HG02623 (cell line): ENCODE data around the gene BRSK1.

ENCODE experiments used
- ATAC-seq: cut with Tn5 transposase; IDR thresholded peaks from one replicate; pipeline ENCODE4 v1.9.1; 2021; ENCODE audit warnings: moderate library complexity; ENCODE audit not compliant: unreplicated experiment

Gene BRSK1

DNA sequence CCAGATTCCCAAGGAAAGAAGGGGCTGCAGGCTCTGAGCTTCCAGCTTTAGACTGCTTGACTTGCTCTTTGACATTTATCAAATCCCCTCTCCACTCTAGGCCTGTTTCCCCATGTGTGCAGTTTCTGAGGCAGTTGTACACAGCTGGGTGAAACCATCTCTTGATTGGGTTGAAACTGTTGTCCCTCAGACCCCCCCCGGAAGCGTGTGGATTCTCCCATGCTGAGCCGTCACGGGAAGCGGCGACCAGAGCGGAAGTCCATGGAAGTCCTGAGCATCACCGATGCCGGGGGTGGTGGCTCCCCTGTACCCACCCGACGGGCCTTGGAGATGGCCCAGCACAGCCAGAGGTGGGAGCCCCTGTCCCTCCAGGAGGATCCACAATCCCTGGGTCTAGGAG lies 19.7 kb downstream of the BRSK1 start:
- no peak for ATAC-seq

DNA sequence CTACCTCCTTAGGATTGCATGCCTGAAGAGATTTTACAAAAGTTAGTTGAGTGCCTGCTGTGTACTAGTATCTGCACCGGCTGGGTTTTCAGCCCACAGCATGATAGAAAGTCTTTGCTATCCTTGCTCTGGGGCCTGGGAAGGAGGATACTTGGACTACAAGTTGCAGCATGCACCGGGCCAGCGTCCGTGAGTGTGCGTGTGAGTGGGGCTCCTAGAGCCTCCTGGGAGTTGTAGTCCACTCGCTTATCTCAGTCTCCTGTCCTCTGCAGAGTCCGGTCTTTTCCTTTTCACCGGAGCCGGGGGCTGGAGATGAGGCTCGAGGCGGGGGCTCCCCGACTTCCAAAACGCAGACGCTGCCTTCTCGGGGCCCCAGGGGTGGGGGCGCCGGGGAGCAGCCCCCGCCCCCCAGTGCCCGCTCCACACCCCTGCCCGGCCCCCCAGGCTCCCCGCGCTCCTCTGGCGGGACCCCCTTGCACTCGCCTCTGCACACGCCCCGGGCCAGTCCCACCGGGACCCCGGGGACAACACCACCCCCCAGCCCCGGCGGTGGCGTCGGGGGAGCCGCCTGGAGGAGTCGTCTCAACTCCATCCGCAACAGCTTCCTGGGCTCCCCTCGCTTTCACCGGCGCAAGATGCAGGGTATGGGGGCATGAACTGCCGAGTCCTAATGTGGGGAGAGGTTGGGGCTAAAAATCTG lies 20.6 kb downstream of the BRSK1 start:
- ATAC-seq: no peak

DNA sequence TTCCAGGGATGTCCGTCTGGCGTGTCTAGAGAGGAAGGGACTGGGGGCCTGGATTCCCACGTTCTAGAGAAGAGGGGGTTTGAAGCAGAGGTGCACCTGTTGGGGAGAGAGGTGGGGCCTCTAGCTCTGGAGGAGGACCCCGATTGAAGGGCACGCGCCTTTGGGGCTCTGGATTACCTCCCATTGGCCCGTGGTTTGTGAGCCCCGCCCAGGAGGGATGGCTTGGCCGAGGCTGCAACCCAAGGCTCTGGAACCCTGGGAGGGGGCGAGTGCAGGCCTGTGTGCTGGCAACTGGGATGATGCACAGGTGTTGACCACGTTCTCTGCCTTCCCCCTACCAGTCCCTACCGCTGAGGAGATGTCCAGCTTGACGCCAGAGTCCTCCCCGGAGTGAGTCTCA lies 21.2 kb downstream of the BRSK1 start:
- no peak for ATAC-seq

DNA sequence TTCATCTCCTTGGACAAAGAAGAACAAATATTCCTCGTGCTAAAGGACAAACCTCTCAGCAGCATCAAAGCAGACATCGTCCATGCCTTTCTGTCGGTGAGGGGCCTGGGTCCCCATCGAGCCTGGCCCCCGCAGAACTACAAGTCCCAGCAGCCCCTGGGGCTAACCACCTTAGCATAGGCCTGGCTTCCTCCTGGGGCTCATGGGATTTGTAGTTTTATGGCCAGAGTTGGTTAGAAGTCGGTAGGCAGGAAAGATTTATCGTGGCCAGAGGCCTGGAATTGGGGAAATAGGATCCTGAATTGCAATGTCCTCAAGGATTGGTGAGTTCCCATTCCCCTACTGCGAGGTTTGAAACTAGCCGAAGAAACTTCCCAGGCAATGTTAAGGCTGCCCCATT lies 21.7 kb downstream of the BRSK1 start:
- no peak for ATAC-seq

DNA sequence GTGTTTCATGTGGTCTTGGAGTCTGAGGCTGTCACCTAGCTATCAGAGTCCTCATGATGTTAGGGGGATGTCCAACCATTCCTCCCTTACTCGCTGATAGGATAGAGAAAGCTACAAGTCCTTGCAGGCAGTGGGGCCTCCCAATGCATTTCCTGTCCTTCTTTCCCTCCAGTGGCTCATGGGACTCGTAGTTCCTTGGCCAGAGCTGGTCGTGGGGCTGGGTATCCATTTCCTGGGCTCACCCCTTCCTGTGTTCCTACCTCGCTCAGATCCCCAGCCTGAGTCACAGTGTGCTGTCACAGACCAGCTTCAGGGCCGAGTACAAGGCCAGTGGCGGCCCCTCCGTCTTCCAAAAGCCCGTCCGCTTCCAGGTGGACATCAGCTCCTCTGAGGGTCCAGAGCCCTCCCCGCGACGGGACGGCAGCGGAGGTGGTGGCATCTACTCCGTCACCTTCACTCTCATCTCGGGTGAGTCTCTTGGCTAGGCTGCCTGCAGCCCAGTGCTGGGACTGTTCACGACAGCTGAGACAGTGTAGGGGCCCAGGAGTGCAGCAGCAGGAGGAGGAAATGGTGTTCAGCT lies 22.3 kb downstream of the BRSK1 start:
- ATAC-seq: no peak

DNA sequence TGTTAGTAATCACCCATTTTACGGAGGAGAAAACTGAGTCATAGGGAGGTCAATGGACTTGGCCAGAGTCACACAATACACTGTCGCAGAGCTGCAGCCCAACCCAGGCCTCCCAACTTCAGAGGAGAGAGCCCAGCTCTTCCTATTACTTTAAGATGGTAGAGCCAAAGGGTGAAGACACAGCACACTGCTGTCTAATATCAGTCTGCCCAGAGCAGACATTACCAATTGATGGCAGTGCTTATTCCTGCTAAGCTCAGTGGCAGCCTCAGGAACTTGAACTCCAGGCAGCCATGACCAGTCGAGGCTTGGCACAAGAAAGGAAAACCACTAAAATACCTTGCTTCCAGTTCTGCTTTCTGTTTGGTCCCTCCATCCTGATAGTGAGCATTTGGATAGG lies 22.9 kb downstream of the BRSK1 start:
- no peak for ATAC-seq

DNA sequence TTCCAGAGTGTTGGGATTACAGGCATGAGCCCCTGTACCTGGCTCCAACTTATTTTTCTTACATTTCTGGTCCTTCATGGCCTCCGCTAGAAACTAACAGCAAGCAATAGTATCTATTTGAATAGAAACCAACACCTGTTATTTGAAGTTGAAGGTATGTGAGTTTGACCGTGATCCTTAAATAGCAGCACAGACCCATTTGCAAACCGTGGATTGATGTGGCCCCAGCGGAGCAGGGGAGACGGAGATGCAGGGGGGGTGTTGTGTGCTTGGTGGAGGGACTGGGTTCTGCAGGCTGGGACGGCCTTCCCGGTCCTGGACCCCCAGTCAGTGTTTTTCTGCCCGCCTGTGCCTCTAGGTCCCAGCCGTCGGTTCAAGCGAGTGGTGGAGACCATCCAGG lies 24.5 kb downstream of the BRSK1 start:
- no peak for ATAC-seq

DNA sequence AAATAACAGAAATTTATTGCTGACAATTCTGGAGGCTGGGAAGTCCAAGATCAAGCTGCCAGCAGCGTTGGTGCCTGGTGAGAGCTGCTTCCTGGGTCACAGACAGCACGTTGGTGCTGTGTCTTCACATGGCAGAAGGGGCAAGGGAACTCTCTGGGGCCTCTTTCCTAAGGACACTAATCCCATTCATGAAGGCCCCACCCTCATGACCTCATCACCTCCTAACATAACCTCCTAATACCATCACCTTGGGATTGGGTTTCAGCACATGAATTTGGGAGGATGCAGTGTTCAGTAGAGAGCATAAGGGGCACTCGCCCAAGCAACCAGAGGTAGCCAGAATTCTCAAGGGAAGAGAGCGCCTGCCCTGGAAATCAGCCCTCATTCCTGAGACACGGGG lies 25.7 kb downstream of the BRSK1 start:
- no peak for ATAC-seq

DNA sequence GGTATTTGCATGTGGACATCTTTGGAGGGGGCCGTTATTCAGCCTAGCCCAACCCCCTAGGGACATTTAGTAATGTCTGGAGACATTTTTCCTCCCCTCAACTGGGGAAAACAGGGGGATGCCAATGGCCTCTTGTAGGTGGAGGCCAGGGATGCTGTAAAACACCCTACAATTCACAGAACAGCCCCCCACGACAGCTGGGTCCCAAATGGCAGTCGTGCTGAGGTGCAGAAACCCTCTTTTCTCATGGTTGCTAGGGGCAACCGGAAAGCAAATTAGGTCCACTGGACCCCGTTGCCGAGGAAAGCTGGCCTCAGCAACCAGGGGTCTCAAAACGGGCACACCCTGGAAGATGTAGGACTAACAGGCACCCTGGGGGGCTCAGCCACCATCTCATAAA lies 26.7 kb downstream of the BRSK1 start:
- no peak for ATAC-seq

DNA sequence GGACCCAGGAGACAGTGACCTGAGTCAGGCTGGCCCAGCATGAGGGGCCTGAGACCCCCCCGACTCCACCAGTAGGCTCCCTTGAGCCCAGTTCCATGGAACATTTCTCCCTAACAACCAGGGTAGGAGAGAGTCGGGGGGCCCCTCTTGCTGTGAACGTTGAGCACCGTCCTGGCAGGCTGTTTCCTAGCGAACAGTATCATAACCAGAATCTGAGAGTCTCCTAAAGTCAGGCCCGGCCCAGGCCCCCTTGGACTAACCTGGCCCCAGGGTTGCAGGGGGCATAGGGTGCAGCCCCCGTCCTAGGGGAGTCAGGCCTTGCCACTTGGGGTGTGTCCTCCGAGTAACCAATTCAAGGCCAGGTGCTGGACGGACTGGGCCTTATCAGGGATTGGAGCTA lies 27.6 kb downstream of the BRSK1 start:
- ATAC-seq: no peak

DNA sequence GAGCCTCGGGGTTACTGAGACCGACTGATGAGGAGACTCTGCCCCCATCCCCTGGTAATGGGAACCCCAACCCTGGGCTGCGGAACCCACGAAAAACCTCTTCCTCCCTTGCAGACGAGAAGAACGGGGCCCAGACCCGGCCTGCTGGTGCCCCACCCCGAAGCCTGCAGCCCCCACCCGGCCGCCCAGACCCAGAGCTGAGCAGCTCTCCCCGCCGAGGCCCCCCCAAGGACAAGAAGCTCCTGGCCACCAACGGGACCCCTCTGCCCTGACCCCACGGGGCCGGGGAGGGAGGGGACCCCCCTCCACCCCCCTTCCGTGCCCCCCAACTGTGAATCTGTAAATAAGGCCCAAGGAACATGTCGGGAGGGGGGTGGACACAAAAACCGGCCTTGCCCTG lies 28.0 kb downstream of the BRSK1 start:
- no peak for ATAC-seq

DNA sequence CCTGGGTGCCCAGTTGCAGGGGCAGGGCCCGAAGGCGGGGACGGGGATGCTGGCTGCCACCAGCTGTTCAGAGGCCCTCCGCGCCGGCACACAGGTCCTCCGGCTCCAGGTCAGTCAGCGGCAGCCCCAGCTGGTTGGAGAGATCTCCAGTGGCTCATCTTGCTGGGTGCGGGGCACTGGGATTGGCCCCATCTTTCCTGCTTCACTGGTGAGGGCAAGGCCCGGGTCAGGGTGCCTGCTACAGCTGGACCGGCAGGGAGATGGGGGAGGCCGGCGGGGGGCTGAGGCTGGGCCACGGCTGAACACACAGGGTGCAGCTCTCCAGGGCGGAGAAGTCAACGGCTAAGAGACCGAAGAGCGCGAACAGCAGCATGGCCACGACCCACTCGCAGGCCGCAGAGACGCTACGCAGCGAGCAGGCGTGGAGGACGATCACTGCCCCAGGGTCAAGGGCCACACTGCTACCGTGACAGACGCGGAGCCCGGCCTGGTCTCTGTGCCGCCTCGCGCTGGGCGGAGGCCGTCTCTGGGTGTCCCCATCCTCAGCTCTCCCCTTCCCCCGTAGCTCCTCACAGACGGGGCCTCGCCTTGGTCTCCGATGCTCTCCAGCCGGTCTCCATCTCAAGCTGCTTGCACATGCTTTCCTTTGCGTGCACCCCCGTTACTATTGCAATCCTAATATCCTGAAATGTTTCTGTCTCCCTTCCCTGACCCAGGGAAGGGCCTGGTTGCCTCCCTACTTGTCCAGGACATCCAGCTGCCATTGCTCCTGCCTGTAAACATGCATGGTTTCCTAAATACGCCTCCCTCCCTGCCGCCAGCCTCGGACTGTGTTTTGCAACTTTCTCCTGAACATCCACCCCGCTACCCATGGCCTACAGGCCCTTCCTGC lies 29.1 kb downstream of the BRSK1 start:
- no peak for ATAC-seq

DNA sequence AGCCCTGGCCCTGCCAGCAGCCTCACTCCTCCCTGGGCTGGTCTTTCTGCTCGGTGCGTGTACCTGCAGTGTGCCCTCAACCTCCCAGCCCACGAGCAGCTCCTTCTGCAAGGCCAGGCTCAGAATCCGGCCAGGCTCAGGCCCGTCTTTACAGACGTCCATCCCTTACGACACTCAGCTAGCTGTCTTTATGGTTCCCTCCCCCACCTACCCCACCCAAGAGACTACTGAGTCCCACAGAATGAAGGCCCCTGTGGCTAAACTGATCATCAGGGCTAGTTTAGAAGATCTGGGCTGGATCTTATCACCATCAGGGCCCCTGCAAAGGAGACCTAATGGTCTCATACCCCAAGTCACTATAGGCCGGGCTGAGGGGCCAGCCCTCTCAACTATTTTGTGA lies 30.6 kb downstream of the BRSK1 start:
- ATAC-seq: no peak

DNA sequence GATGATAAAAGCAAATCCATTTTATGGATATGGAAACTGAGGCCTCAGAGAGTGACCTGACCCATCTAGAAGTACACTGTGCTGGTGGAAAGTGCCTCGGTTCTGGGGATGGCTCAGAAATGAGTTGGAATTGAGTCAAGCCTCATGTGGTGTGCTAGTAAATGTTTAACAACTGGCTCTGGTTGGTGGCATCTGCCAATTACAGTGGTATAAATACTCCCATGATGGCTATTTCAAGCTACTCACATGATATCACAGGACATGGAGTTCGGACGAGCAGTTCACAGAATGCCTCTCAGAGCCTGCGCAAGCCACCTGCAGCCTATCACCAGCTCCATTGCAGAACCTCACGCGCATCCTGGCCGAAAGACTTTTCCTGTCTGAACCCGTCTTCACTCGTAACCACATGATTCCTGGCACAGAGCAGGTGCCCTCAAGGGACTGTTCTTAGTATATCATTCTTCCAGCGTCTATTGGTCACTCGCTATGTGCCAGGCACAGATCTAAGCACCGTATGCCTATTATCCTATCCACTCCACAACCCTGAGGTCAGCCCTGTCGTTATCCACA lies 32.2 kb downstream of the BRSK1 start:
- ATAC-seq: no peak

DNA sequence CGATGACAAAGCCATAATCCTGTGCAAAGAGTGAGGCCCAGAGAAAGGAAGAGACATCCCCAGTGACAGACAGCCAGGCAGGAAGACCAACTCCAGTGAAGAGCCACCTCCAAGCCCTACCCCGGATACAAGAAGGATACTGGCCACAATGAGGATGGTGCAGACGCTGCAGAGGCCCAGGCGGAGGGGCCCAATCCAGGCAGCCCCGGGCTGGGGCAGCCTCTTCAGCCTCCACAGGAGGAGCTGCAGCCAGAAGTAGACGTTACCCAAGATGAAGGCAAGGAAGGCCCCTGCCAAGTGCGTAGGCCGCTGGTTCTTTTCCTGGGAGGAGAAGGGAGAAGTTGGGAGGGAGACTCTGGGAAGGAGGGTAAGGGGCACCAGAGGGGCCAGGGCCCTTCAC lies 32.8 kb downstream of the BRSK1 start:
- no peak for ATAC-seq

DNA sequence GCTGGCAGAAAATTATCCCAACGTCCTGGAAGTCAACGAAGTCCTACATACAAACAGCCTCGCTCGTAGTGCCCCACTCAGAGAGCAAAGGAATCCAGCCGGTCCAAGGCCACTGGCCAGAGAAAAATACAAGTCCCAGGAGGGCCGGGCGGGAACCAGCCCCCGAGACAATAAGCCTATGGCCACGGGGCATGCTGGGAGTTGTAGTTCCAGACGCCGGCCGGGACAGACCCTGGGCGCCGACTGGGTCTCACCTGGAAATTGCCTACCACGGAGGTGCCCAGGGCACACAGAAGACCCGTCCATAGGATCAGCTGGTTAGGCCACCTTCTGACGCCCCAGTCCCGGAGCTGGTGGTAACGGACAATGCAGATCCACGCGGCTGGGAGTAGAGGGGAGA lies 36.0 kb downstream of the BRSK1 start:
- no peak for ATAC-seq

DNA sequence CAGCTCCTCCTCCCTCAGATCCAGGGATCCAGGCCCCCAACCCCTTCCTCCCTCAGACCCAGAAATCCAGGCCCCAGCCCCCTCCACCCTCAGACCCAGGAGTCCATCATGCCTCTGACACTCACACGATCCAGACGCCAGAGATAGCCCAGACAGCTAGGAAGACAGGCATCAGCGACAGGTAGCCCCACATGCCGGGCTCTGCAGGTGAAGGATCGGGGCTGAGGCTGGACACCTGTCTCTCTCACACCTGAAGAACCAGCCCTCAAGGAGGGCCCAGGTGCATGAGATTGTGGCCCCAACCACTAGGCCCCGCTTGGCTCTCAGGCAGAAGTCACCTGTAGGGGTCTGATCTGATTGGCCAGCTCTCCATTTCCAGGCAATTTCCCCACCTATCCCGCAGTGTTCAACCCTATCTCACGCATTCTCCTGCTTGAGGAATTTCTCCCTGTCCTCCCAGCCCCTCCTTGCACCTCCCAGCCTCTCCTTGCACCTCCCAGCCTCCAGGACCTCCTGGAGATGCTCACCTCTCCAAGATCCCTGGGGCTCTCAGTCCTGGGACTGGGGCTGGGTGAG lies 37.1 kb downstream of the BRSK1 start:
- ATAC-seq: no peak

DNA sequence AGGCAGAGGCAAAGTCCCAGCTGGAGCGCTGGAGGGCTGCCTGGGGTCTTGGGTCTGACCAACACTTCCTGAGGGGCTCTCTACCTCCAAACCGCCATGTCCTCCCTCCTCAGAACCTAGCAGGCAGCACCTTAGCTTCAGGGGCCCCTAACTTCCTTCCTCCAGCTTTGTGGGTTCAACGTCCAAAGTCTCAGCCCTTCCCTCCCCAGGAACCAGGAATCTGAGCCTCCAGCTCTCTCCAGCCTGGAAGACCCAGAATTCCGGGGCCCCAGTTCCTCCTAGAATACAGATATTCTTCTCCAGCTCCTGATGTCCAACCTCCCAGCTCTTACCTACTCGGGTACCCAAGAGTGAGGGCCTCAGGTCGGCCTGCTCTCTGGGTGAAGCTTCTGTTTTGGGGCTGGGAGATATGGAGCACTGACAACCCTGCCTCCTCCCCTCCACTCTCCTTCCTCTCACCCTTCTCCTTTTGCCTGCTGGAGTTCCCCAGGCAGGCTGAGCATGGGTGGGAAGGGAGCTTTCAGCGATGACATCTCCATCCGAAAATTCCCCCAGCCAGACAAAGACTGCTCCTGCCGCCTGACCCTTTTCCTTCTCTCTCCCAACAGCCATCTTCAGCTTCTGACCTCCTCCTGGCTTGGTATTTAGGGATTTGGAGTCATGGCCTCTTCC lies 37.8 kb downstream of the BRSK1 start:
- no peak for ATAC-seq

DNA sequence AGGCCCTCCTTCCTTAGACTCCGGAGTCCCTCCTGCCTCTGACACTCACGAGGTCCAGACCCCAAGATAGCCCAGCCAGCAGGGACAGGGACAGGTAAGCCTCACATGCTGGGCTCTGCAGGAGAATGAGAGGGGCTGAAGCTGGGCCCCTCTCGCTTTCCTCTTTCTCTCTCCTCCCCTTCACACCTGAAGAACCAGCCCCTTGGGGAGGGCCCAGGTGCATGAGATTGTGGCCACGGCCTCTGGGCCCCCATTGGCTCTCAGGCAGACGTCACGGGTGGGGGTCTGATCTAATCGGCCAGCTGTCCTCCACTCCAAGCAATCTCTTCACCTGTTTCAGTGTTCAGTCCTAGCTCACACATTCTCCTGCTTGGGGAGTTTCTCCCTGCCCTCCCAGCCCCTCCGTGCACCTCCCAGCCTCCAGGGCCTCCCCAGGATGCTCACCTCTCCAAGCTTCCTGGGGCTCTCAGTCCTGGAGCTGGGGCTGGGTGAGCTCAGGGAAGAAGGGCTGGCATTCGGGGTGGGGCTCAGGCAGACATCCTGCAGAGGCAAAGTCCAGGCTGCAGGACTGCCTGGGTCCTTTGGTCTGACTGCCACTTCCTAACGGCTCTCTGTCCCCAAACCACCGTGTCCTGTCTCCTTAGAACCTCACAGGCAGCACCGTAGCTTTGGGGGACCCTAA lies 38.5 kb downstream of the BRSK1 start:
- no peak for ATAC-seq

DNA sequence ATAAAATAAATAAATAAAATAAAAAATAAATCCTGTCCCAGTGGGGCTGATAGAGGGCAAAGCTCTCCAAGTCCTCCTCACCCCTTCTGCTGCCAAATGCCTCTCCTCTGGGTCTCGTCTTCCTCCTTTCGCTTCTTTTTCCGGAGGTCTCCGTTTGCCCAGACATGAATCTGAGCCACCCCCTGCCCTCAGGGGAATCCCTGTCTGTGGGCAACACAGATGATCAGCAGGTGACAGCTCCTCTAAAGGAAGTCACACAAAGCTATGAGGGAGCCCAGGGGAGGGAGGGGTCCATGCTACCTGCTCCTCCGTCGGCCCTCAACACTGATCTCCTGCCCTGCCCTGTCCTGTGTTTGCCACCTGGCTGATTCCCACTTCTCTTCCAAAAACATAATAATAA lies 40.9 kb downstream of the BRSK1 start:
- ATAC-seq: no peak
